ENCODE measurements around the gene SLC37A2.

- no peak for TF ChIP-seq CTCF (IDR thresholded peaks at IDR 0.05)
- no peak for TF ChIP-seq TCF7L2 (IDR thresholded peaks at IDR 0.05; ENCODE audit: low read depth, low read length)
- no peak for TF ChIP-seq SIN3A (IDR thresholded peaks at IDR 0.05; ENCODE audit: borderline replicate concordance, insufficient read depth, low read depth, low read length)
- no peak for TF ChIP-seq POLR2AphosphoS5 (IDR thresholded peaks at IDR 0.05; ENCODE audit: low read depth, low read length)
- no peak for TF ChIP-seq REST (IDR thresholded peaks at IDR 0.05; ENCODE audit: insufficient read depth in 1 of 2, low read depth in 2 of 2, low read length in 1 of 2)
These were observed 8.7 kb downstream of the SLC37A2 start for GRCh38 chr11:125071846-125072217.

Data from Panc1 (cell line).